ENCODE results near the gene PHACTR3. TPM values are rescaled to one million over a fixed set of nuclear protein-coding genes. Genes with fewer than 3 reads are reported as not detected.

The PHACTR3 gene
- total RNA-seq, 1 donor from 2014 or later = 2.1 TPM

DNA sequence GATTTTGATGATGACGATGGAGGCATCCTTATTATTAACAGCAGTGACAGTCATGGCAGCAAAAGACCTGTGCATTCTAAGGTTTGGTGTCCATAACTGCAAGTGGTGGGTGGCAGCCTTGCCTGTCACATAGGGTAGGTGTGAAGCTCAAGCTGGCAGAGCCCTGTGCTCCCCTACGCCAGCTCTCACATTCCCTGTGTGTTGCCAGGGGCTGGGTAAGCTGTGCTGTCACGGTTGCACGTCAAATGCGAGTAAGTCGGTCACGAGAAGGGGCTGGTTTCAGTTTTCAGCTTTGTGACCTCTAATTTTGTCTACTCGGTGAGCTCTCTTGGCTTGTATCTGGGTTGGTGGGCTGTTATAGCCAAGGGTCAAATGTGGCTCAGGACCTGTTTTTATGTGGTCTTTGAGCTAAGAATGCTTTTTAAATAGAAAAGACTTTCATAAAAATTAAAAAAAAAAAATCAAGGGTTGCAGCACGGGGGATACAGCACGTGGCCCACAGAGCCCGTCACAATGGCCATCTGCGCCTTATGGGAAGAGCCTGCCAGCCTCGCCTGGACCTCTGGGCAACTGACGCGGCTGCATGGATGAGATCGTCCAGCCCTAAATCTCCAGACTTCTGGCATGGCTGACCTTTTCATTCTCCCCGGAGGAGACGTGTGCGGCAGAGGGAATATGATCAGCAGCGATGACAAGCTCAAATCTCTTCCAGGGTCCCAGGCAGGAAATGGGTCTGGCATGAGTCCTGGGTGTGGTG, 148.5 kb downstream of the PHACTR3 start:
- DNase-seq (ENCODE audit: extremely low spot score, unreplicated experiment) = no peak
- peaks cover 4% of the 10 kb centered on the region for H3K4me1 Mint-ChIP-seq (ENCODE audit: unreplicated experiment)
- no peaks in the 10 kb centered on the region for H3K36me3 Mint-ChIP-seq
- TF ChIP-seq, protein P1, sequence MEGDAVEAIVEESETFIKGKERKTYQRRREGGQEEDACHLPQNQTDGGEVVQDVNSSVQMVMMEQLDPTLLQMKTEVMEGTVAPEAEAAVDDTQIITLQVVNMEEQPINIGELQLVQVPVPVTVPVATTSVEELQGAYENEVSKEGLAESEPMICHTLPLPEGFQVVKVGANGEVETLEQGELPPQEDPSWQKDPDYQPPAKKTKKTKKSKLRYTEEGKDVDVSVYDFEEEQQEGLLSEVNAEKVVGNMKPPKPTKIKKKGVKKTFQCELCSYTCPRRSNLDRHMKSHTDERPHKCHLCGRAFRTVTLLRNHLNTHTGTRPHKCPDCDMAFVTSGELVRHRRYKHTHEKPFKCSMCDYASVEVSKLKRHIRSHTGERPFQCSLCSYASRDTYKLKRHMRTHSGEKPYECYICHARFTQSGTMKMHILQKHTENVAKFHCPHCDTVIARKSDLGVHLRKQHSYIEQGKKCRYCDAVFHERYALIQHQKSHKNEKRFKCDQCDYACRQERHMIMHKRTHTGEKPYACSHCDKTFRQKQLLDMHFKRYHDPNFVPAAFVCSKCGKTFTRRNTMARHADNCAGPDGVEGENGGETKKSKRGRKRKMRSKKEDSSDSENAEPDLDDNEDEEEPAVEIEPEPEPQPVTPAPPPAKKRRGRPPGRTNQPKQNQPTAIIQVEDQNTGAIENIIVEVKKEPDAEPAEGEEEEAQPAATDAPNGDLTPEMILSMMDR (conservative IDR thresholded peaks at IDR 0.05) = no peak
- H3K4me3 Mint-ChIP-seq = peak overlapping the region; percentile 30
- no peak overlapping the region for H3K27ac Mint-ChIP-seq
- H3K27me3 Mint-ChIP-seq = peaks cover 58% of the 10 kb centered on the region
- no peaks in the 10 kb centered on the region for H3K9me3 Mint-ChIP-seq

DNA sequence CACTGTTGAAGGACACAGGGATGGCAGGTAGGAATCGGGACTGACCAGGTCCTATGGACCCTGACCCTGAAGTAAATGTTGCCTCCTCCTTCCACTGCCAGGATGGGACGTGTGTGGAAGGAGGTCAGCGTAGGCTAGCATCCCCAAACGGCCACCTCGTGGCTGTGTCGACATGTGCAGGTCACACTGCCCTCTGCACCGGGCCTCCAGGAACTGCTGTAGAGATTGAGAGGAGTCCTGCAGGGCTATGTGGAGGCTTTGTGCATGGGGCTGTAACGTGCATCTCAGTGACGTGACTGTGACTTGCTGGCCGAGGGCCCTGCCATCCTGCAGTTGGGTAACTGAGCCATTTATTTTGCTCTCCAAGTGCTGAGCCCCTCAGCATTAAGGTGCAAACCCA, 149.5 kb downstream of the PHACTR3 start:
- TF ChIP-seq, protein P1 (conservative IDR thresholded peaks at IDR 0.05) = no peak
- Mint-ChIP-seq H3K4me3 (no peak overlapping the region), H3K27ac (no peak overlapping the region), H3K36me3 (no peaks in the 10 kb centered on the region), H3K4me1 (ENCODE audit: unreplicated experiment) (peaks cover 4% of the 10 kb centered on the region), H3K9me3 (no peaks in the 10 kb centered on the region), H3K27me3 (peaks cover 56% of the 10 kb centered on the region)
- no peak for DNase-seq (ENCODE audit: extremely low spot score, unreplicated experiment)

DNA sequence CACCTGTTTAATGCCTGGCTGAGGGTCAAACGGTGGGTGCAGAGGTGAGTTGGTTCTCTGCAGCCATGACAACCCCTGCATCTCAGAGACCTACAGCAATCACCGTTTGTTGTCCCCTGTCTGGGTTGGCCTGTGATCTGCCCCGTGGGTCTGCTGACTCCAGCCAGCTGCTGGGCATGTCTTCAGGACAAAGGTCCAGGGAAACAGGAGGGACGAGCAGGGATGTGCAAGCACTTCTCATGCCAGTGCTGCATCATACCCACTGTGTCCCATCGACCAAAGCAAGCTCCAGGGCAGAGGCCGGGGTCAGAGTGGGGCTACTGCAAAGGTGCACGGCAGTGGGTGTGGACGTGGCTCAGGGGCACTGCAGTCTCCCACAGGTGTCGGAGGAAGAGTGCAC, 150.2 kb downstream of the PHACTR3 start:
- Mint-ChIP-seq H3K4me3 (no peak overlapping the region), H3K9me3 (no peaks in the 10 kb centered on the region), H3K27me3 (peaks cover 50% of the 10 kb centered on the region), H3K4me1 (ENCODE audit: unreplicated experiment) (peaks cover 4% of the 10 kb centered on the region), H3K36me3 (no peaks in the 10 kb centered on the region), H3K27ac (no peak overlapping the region)
- no peak for DNase-seq (ENCODE audit: extremely low spot score, unreplicated experiment)
- TF ChIP-seq, protein P1 (conservative IDR thresholded peaks at IDR 0.05) = no peak

DNA sequence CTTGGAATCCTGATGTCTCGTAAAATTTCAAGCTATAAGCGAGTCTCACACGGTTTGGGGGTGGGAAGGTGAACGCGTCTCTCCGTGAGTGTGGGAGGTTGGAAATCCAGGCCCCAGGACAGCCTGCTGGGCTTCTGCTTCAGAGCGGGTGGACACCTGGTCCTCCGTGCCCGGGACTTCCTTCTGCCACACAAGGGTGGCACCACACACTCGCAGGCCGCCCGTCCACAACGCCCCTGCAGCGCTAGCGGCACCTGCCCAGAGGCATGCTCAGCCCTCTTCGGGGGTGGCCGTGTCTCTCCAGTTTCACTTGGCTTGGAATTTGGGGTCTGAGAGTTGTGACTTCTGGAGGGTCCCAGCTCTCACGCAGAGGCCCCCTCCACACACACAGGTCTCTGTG, 151.9 kb downstream of the PHACTR3 start:
- Mint-ChIP-seq H3K27me3 (peaks cover 41% of the 10 kb centered on the region), H3K4me1 (ENCODE audit: unreplicated experiment) (peaks cover 4% of the 10 kb centered on the region), H3K4me3 (no peak overlapping the region), H3K9me3 (no peaks in the 10 kb centered on the region), H3K36me3 (no peaks in the 10 kb centered on the region), H3K27ac (no peak overlapping the region)
- TF ChIP-seq, protein P1 (conservative IDR thresholded peaks at IDR 0.05) = no peak
- DNase-seq (ENCODE audit: extremely low spot score, unreplicated experiment) = no peak

DNA sequence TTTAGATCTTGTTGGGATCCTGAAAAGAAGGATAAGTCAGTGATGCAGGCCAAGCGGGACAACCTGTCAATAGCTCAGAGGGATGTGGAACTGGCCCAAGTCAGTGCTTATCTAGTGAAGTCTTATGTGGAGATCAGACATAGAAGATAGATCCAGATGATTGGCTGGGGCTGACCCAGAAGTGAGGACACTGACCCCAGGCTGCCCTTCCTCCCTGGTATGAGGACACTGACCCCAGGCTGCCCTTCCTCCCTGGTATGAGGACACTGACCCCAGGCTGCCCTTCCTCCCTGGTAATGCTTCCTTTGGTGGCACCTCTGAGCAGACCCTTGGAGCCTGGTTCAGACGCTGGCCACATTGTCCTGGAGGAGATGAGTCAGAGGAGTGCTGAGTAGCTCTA, 159.7 kb downstream of the PHACTR3 start:
- TF ChIP-seq, protein P1 (conservative IDR thresholded peaks at IDR 0.05) = no peak
- peaks cover 41% of the 10 kb centered on the region for H3K27me3 Mint-ChIP-seq
- no peak overlapping the region for H3K27ac Mint-ChIP-seq

More for the DNA sequence above, 159.7 kb downstream of the PHACTR3 start:
- Mint-ChIP-seq H3K4me3 (no peak overlapping the region), H3K9me3 (peaks cover 4% of the 10 kb centered on the region), H3K4me1 (ENCODE audit: unreplicated experiment) (no peaks in the 10 kb centered on the region), H3K36me3 (no peaks in the 10 kb centered on the region)
- no peak for DNase-seq (ENCODE audit: extremely low spot score, unreplicated experiment)
